ENCODE results near the gene COL1A2. TPM values are rescaled to one million over a fixed set of nuclear protein-coding genes. Genes with fewer than 3 reads are reported as not detected.

COL1A2 gene
- total RNA-seq, 4 donors from 2014 or later, result 29.9 to 124 (median 61.3) TPM

GRCh38 chr7:94389381-94389780 lies 5.3 kb upstream of the COL1A2 start:
- Histone ChIP-seq H3K27me3 (peaks cover 5% of the 10 kb centered on the region), H3K9me3 (no peaks in the 10 kb centered on the region), H3K4me1 (peaks cover 11% of the 10 kb centered on the region), H3K36me3 (no peaks in the 10 kb centered on the region), H3K4me3 (no peak overlapping the region), H3K27ac (no peak overlapping the region)
- DNase-seq (ENCODE audit: low spot score in 2 of 2), result no peak
- no peak for TF ChIP-seq POLR2AphosphoS5 (IDR thresholded peaks at IDR 0.05)
- TF ChIP-seq CTCF (IDR thresholded peaks at IDR 0.05), result no peak
- 100% methylated on average over 1 of the region's 1 CpG for WGBS

GRCh38 chr7:94391726-94392392 lies 2.8 kb upstream of the COL1A2 start:
- H3K4me1 ChIP-seq, result peaks cover 16% of the 10 kb centered on the region
- H3K4me3 ChIP-seq, result no peak overlapping the region
- DNase-seq (ENCODE audit: low spot score in 2 of 2), result no peak
- no peaks in the 10 kb centered on the region for H3K9me3 ChIP-seq
- no peaks in the 10 kb centered on the region for H3K36me3 ChIP-seq
- H3K27ac ChIP-seq, result peak overlapping the region; percentile 59
- TF ChIP-seq POLR2AphosphoS5 (IDR thresholded peaks at IDR 0.05), result no peak
- TF ChIP-seq CTCF (IDR thresholded peaks at IDR 0.05), result no peak
- no peak for TF ChIP-seq EP300 (IDR thresholded peaks at IDR 0.05)
- TF ChIP-seq POLR2A (IDR thresholded peaks at IDR 0.05), result no peak
- H3K27me3 ChIP-seq, result peaks cover 5% of the 10 kb centered on the region
- WGBS, result 34% methylated on average over 4 of the region's 4 CpGs

- Histone ChIP-seq H3K9me3 (no peaks in the 10 kb centered on the region), H3K4me1 (peaks cover 16% of the 10 kb centered on the region), H3K4me3 (no peak overlapping the region), H3K27me3 (peaks cover 5% of the 10 kb centered on the region), H3K27ac (peak overlapping the region; percentile 59), H3K36me3 (no peaks in the 10 kb centered on the region)
- DNase-seq (ENCODE audit: low spot score in 2 of 2), result no peak
- TF ChIP-seq POLR2AphosphoS5 (IDR thresholded peaks at IDR 0.05) (no peak), POLR2A (IDR thresholded peaks at IDR 0.05) (no peak), CTCF (IDR thresholded peaks at IDR 0.05) (no peak), EP300 (IDR thresholded peaks at IDR 0.05) (no peak)
- WGBS, result 50% methylated on average over 1 of the region's 1 CpG
Measured at GRCh38 chr7:94392393-94392786, 2.3 kb upstream of the COL1A2 start.

GRCh38 chr7:94393246-94394108 lies 1.2 kb upstream of the COL1A2 start:
- no peaks in the 10 kb centered on the region for H3K9me3 ChIP-seq
- peak overlapping the region; percentile 80 for H3K27ac ChIP-seq
- TF ChIP-seq POLR2A (IDR thresholded peaks at IDR 0.05) (peak in 1 of 2 donors; percentile 10), EP300 (IDR thresholded peaks at IDR 0.05) (no peak)
- H3K36me3 ChIP-seq, result no peaks in the 10 kb centered on the region
- DNase-seq (ENCODE audit: low spot score in 2 of 2), result peak in 1 of 2 donors; percentile 49
- 53% methylated on average over 24 of the region's 24 CpGs for WGBS
- peak overlapping the region; percentile 47 for H3K4me3 ChIP-seq
- peaks cover 5% of the 10 kb centered on the region for H3K27me3 ChIP-seq
- H3K4me1 ChIP-seq, result peaks cover 16% of the 10 kb centered on the region

GRCh38 chr7:94394109-94394436 lies 622 bp upstream of the COL1A2 start:
- Histone ChIP-seq H3K4me1 (peaks cover 16% of the 10 kb centered on the region), H3K36me3 (no peaks in the 10 kb centered on the region), H3K9me3 (no peaks in the 10 kb centered on the region), H3K4me3 (peak overlapping the region; percentile 47), H3K27ac (peak overlapping the region; percentile 80), H3K27me3 (peaks cover 5% of the 10 kb centered on the region)
- 3% methylated on average over 12 of the region's 19 CpGs for WGBS
- TF ChIP-seq POLR2A (IDR thresholded peaks at IDR 0.05) (no peak), EP300 (IDR thresholded peaks at IDR 0.05) (no peak), CTCF (IDR thresholded peaks at IDR 0.05) (no peak), POLR2AphosphoS5 (IDR thresholded peaks at IDR 0.05) (no peak)
- peak in 1 of 2 donors; percentile 81 for DNase-seq (ENCODE audit: low spot score in 2 of 2)

All from suprapubic skin (tissue), 4 donors.